ENCODE measurements around the gene KIF4A. TPM values are rescaled to one million over a fixed set of nuclear protein-coding genes. Genes with fewer than 3 reads are reported as not detected.
"Not testable (repeated sequence)": the region's sequence is repeated elsewhere in the genome, so short reads cannot be mapped to it uniquely, and the experiment has no call there.

KIF4A gene
- total RNA-seq, 1 experiment from 2014 or later, result 18.1 TPM

GRCh38 chrX:70349367-70350125 is 59.6 kb downstream of the KIF4A start:
- in situ Hi-C loops (cut with HindIII; ENCODE audit: low pct_unique_long_range_greater_than_20kb, low sequenced_read_pairs), result not testable (repeated sequence)

GRCh38 chrX:70352496-70352895 is 62.6 kb downstream of the KIF4A start:
- in situ Hi-C loops (cut with HindIII; ENCODE audit: low pct_unique_long_range_greater_than_20kb, low sequenced_read_pairs), result no loop called here
- DNase-seq (ENCODE audit: low read depth), result no peak

More at GRCh38 chrX:70349367-70350125, 59.6 kb downstream of the KIF4A start:
- not testable (repeated sequence) for DNase-seq (ENCODE audit: low read depth)

GRCh38 chrX:70353514-70353913 is 63.6 kb downstream of the KIF4A start:
- in situ Hi-C loops (cut with HindIII; ENCODE audit: low pct_unique_long_range_greater_than_20kb, low sequenced_read_pairs), result no loop called here

GRCh38 chrX:70354716-70355115 is 64.8 kb downstream of the KIF4A start:
- in situ Hi-C loops (cut with HindIII; ENCODE audit: low pct_unique_long_range_greater_than_20kb, low sequenced_read_pairs), result no loop called here
- DNase-seq (ENCODE audit: low read depth), result no peak

More at GRCh38 chrX:70353514-70353913, 63.6 kb downstream of the KIF4A start:
- DNase-seq (ENCODE audit: low read depth), result no peak

- in situ Hi-C loops (cut with HindIII; ENCODE audit: low pct_unique_long_range_greater_than_20kb, low sequenced_read_pairs), result no loop called here
- peak; percentile 0 for DNase-seq (ENCODE audit: low read depth)
Measured at GRCh38 chrX:70359458-70359857, 69.6 kb downstream of the KIF4A start.

- in situ Hi-C loops (cut with HindIII; ENCODE audit: low pct_unique_long_range_greater_than_20kb, low sequenced_read_pairs), result no loop called here
- no peak for DNase-seq (ENCODE audit: low read depth)
Measured at GRCh38 chrX:70360366-70360765, 70.5 kb downstream of the KIF4A start.

- DNase-seq (ENCODE audit: low read depth); in situ Hi-C loops (cut with HindIII; ENCODE audit: low pct_unique_long_range_greater_than_20kb, low sequenced_read_pairs): not testable (repeated sequence)
Measured at GRCh38 chrX:70368731-70369130, 78.8 kb downstream of the KIF4A start.

- in situ Hi-C loops (cut with HindIII; ENCODE audit: low pct_unique_long_range_greater_than_20kb, low sequenced_read_pairs), result no loop called here
- no peak for DNase-seq (ENCODE audit: low read depth)
Measured at GRCh38 chrX:70386235-70386634, 96.3 kb downstream of the KIF4A start.

- DNase-seq (ENCODE audit: low read depth), result no peak
- in situ Hi-C loops (cut with HindIII; ENCODE audit: low pct_unique_long_range_greater_than_20kb, low sequenced_read_pairs), result no loop called here
Measured at GRCh38 chrX:70398899-70399298, 109.0 kb downstream of the KIF4A start.

GRCh38 chrX:70400181-70400580 is 110.3 kb downstream of the KIF4A start:
- DNase-seq (ENCODE audit: low read depth); in situ Hi-C loops (cut with HindIII; ENCODE audit: low pct_unique_long_range_greater_than_20kb, low sequenced_read_pairs): not testable (repeated sequence)

GRCh38 chrX:70402721-70403120 is 112.8 kb downstream of the KIF4A start:
- in situ Hi-C loops (cut with HindIII; ENCODE audit: low pct_unique_long_range_greater_than_20kb, low sequenced_read_pairs), result no loop called here
- no peak for DNase-seq (ENCODE audit: low read depth)

GRCh38 chrX:70405003-70405402 is 115.1 kb downstream of the KIF4A start:
- DNase-seq (ENCODE audit: low read depth), result no peak
- in situ Hi-C loops (cut with HindIII; ENCODE audit: low pct_unique_long_range_greater_than_20kb, low sequenced_read_pairs), result no loop called here

GRCh38 chrX:70410921-70411320 is 121.0 kb downstream of the KIF4A start:
- in situ Hi-C loops (cut with HindIII; ENCODE audit: low pct_unique_long_range_greater_than_20kb, low sequenced_read_pairs), result no loop called here
- DNase-seq (ENCODE audit: low read depth), result no peak

- no peak for DNase-seq (ENCODE audit: low read depth)
- in situ Hi-C loops (cut with HindIII; ENCODE audit: low pct_unique_long_range_greater_than_20kb, low sequenced_read_pairs), result no loop called here
Measured at GRCh38 chrX:70411475-70411874, 121.6 kb downstream of the KIF4A start.

GRCh38 chrX:70421618-70422017 is 131.7 kb downstream of the KIF4A start:
- in situ Hi-C loops (cut with HindIII; ENCODE audit: low pct_unique_long_range_greater_than_20kb, low sequenced_read_pairs), result no loop called here
- no peak for DNase-seq (ENCODE audit: low read depth)

GRCh38 chrX:70422851-70423341 is 133.0 kb downstream of the KIF4A start, which contains the start of gene GDPD2:
Gene GDPD2, plus strand, starts transcription at chrX:70423314. Its CDS starts 1,671 bp downstream, at chrX:70424985.
- peak; percentile 20 for DNase-seq (ENCODE audit: low read depth)
- in situ Hi-C loops (cut with HindIII; ENCODE audit: low pct_unique_long_range_greater_than_20kb, low sequenced_read_pairs), result no loop called here

- DNase-seq (ENCODE audit: low read depth), result no peak
- in situ Hi-C loops (cut with HindIII; ENCODE audit: low pct_unique_long_range_greater_than_20kb, low sequenced_read_pairs), result no loop called here
Measured at GRCh38 chrX:70423936-70424675, 134.2 kb downstream of the KIF4A start.

- DNase-seq (ENCODE audit: low read depth), result no peak
- in situ Hi-C loops (cut with HindIII; ENCODE audit: low pct_unique_long_range_greater_than_20kb, low sequenced_read_pairs), result no loop called here
Measured at GRCh38 chrX:70424801-70425200, 134.9 kb downstream of the KIF4A start.
